Stimulated activated CD8-positive, alpha-beta memory T cell treated with anti-CD3 and anti-CD28 coated beads, Interleukin-4, amount 100 ng/mL, for 4 hours (primary cell): ENCODE data around the gene LOC101059915.
A peak's percentile ranks its signal among the peaks of the same experiment; 100 is the strongest.
"Not testable (repeated sequence)": the region's sequence is repeated elsewhere in the genome, so short reads cannot be mapped to it uniquely, and the experiment has no call there.

ENCODE experiments used
- DNase-seq, 2 donors: peaks; one replicate each; pipeline ENCODE4 v3.0.0-alpha.2; 2020; ENCODE audit warnings: low read depth in 2 of 2, low spot score in 1 of 2

Gene LOC101059915

GRCh38 chrX:71671043-71671780, 3.9 kb downstream of the LOC101059915 start:
- peak; percentile 25 to 34 for DNase-seq

- DNase-seq: no peak
These were observed 4.6 kb downstream of the LOC101059915 start for GRCh38 chrX:71671938-71672337.

- not testable (repeated sequence) for DNase-seq
These were observed 8.3 kb downstream of the LOC101059915 start for GRCh38 chrX:71675636-71676035.

- not testable (repeated sequence) for DNase-seq
These were observed 8.9 kb downstream of the LOC101059915 start for GRCh38 chrX:71676068-71676795.

GRCh38 chrX:71677195-71677594, 9.8 kb downstream of the LOC101059915 start:
- DNase-seq: not testable (repeated sequence)

- DNase-seq: no peak
These were observed 12.3 kb downstream of the LOC101059915 start for GRCh38 chrX:71679575-71680207.

GRCh38 chrX:71696641-71697465, 29.5 kb downstream of the LOC101059915 start:
- DNase-seq: not testable (repeated sequence)

- not testable (repeated sequence) for DNase-seq
These were observed 30.3 kb downstream of the LOC101059915 start for GRCh38 chrX:71697466-71698298.

GRCh38 chrX:71698299-71699022, 31.1 kb downstream of the LOC101059915 start:
- DNase-seq: not testable (repeated sequence)

GRCh38 chrX:71699023-71699344, 31.6 kb downstream of the LOC101059915 start:
- DNase-seq: not testable (repeated sequence)

- not testable (repeated sequence) for DNase-seq
These were observed 35.5 kb downstream of the LOC101059915 start for GRCh38 chrX:71702853-71703252.

- DNase-seq: not testable (repeated sequence)
These were observed 46.7 kb downstream of the LOC101059915 start for GRCh38 chrX:71714064-71714463.

- not testable (repeated sequence) for DNase-seq
These were observed 48.2 kb downstream of the LOC101059915 start for GRCh38 chrX:71715551-71715950.

- DNase-seq: not testable (repeated sequence)
These were observed 49.0 kb downstream of the LOC101059915 start for GRCh38 chrX:71716323-71716722.

GRCh38 chrX:71718185-71718584, 50.8 kb downstream of the LOC101059915 start, which contains the start of gene CXorf49:
CXorf49 (minus strand) TSS chrX:71718285; CDS start chrX:71718151, 134 bp downstream.
- not testable (repeated sequence) for DNase-seq

- not testable (repeated sequence) for DNase-seq
These were observed 51.8 kb downstream of the LOC101059915 start for GRCh38 chrX:71719195-71719594.

GRCh38 chrX:71720289-71720886, 53.0 kb downstream of the LOC101059915 start:
- DNase-seq: not testable (repeated sequence)
